ENCODE measurements around the gene TBATA. TPM values are rescaled to one million over a fixed set of nuclear protein-coding genes. Genes with fewer than 3 reads are reported as not detected.
A peak's percentile ranks its signal among the peaks of the same experiment; 100 is the strongest.

Gene TBATA
- total RNA-seq, 3 donors from 2014 or later = not detected

- Histone ChIP-seq H3K27ac (no peak overlapping the region), H3K36me3 (no peaks in the 10 kb centered on the region)
These were observed 37.1 kb upstream of the TBATA start for GRCh38 chr10:70822076-70822820.

GRCh38 chr10:70820976-70821750 is 36.0 kb upstream of the TBATA start:
- Histone ChIP-seq H3K27me3 (no peaks in the 10 kb centered on the region), H3K36me3 (no peaks in the 10 kb centered on the region), H3K4me1 (no peaks in the 10 kb centered on the region), H3K27ac (no peak overlapping the region), H3K4me3 (no peak overlapping the region), H3K9me3 (no peaks in the 10 kb centered on the region)
- intact Hi-C loops (cut with DNase I; ENCODE audit: low total_unique reads) = no loop called here
- no peak for DNase-seq (ENCODE audit: low spot score in 2 of 2)
- TF ChIP-seq POLR2AphosphoS5 (IDR thresholded peaks at IDR 0.05) (no peak), CTCF (IDR thresholded peaks at IDR 0.05) (no peak), POLR2A (IDR thresholded peaks at IDR 0.05) (no peak)

More at GRCh38 chr10:70822076-70822820, 37.1 kb upstream of the TBATA start:
- H3K9me3 ChIP-seq = no peaks in the 10 kb centered on the region
- TF ChIP-seq POLR2AphosphoS5 (IDR thresholded peaks at IDR 0.05) (no peak), POLR2A (IDR thresholded peaks at IDR 0.05) (no peak), CTCF (IDR thresholded peaks at IDR 0.05) (no peak)
- intact Hi-C loops (cut with DNase I; ENCODE audit: low total_unique reads) = no loop called here
- H3K27me3 ChIP-seq = no peaks in the 10 kb centered on the region
- H3K4me3 ChIP-seq = no peak overlapping the region
- DNase-seq (ENCODE audit: low spot score in 2 of 2) = no peak
- H3K4me1 ChIP-seq = no peaks in the 10 kb centered on the region

- intact Hi-C loops (cut with DNase I; ENCODE audit: low total_unique reads) = loop anchor here (10.0 kb wide), 1 partner anchor 68 kb away; the partner anchor contains the start of gene PCBD1
These were observed 31.2 kb upstream of the TBATA start for GRCh38 chr10:70816220-70816894.

DNA sequence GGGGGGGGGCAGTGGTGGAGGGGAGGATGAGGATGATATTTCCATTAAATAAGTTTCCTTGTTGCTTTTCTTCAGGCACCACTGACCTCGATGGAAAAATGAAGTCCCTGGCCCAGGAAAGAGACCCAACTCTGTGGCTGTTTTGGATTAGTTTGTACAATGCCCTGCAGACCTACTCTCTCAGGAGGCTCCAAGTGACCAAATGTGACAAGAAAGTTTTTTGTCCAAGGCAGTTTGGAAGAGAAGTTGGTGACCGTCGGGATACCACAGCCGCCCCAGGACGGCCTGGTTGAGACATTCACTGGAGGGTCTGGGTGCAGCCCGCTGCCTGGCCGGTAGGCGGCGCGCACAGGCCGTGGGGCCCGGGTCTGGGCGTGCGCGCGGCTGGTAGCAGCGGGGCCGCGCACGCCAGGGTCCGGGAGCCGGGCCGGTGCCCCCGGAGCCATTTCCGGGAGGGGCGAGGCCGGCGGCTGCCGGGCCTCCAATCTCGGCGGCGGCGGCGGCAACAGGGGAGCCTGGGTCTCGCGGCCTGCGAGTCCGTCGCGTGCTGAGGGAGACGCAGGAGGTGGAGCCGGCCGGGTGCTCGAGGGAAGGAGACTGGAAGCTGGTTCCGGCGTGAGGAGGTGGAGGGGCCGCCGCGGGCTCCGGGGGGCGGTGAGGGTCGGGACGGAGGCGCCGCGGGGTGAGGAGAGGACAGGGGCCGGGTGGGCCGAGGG is 30.5 kb upstream of the TBATA start, which contains the start of gene SGPL1:
TSS of gene SGPL1 (plus strand) at position 445 of the 716 bp plus-strand sequence. CDS start 906 bp downstream, outside the sequence.
- no peaks in the 10 kb centered on the region for H3K4me1 ChIP-seq
- H3K36me3 ChIP-seq = no peaks in the 10 kb centered on the region
- H3K4me3 ChIP-seq = peak within 1 kb of the TSS; percentile 63 to 87 (median 66)
- H3K27me3 ChIP-seq = no peaks in the 10 kb centered on the region
- DNase-seq (ENCODE audit: low spot score in 2 of 2) = peak; percentile 76 to 87
- peak within 1 kb of the TSS; percentile 92 to 96 for H3K27ac ChIP-seq
- no peaks in the 10 kb centered on the region for H3K9me3 ChIP-seq
- intact Hi-C loops (cut with DNase I; ENCODE audit: low total_unique reads) = loop anchor here (10.0 kb wide), 1 partner anchor 69 kb away; the partner anchor contains the start of gene PCBD1
- TF ChIP-seq CTCF (IDR thresholded peaks at IDR 0.05) (peak; percentile 74 to 99 (median 82)), POLR2A (IDR thresholded peaks at IDR 0.05) (no peak), POLR2AphosphoS5 (IDR thresholded peaks at IDR 0.05) (peak in 1 of 3 donors; percentile 14)

More at GRCh38 chr10:70816220-70816894, 31.2 kb upstream of the TBATA start:
- no peaks in the 10 kb centered on the region for H3K9me3 ChIP-seq
- TF ChIP-seq POLR2A (IDR thresholded peaks at IDR 0.05) (no peak), POLR2AphosphoS5 (IDR thresholded peaks at IDR 0.05) (peak in 2 of 3 donors; percentile 6 to 39), CTCF (IDR thresholded peaks at IDR 0.05) (no peak)
- peak overlapping the region; percentile 92 to 96 for H3K27ac ChIP-seq
- H3K36me3 ChIP-seq = no peaks in the 10 kb centered on the region
- peak; percentile 54 to 57 for DNase-seq (ENCODE audit: low spot score in 2 of 2)
- H3K4me1 ChIP-seq = no peaks in the 10 kb centered on the region
- H3K4me3 ChIP-seq = peak overlapping the region; percentile 63 to 87 (median 66)
- no peaks in the 10 kb centered on the region for H3K27me3 ChIP-seq
